SK-N-MC (cell line): Measurements from ENCODE around the gene MTFR1L.

Source experiments
- EZH2 ChIP-seq: fragments of 200-600 bp; sonication (generic); IDR thresholded peaks from one replicate; pipeline ENCODE4 v1.6.1; 2017; ENCODE audit warnings: antibody characterized with exemption
- FOXP2 ChIP-seq: optimal IDR thresholded peaks from 2 replicates; pipeline ENCODE3; 2011; ENCODE audit warnings: mild to moderate bottlenecking, moderate library complexity; ENCODE audit not compliant: insufficient read depth; ENCODE audit errors: extremely low read length, control extremely low read depth
- POLR2AphosphoS5 ChIP-seq: IDR thresholded peaks from 2 replicates; pipeline ENCODE4 v1.6.1; 2012; ENCODE audit warnings: mild to moderate bottlenecking, low read depth, low read length, borderline replicate concordance

- TF ChIP-seq EZH2 (no peak), POLR2AphosphoS5 (no peak), FOXP2 (no peak)
These were observed 37.0 kb upstream of the MTFR1L start for GRCh38 chr1:25782608-25783201.
